ENCODE measurements around the gene ZNF785.

DNA sequence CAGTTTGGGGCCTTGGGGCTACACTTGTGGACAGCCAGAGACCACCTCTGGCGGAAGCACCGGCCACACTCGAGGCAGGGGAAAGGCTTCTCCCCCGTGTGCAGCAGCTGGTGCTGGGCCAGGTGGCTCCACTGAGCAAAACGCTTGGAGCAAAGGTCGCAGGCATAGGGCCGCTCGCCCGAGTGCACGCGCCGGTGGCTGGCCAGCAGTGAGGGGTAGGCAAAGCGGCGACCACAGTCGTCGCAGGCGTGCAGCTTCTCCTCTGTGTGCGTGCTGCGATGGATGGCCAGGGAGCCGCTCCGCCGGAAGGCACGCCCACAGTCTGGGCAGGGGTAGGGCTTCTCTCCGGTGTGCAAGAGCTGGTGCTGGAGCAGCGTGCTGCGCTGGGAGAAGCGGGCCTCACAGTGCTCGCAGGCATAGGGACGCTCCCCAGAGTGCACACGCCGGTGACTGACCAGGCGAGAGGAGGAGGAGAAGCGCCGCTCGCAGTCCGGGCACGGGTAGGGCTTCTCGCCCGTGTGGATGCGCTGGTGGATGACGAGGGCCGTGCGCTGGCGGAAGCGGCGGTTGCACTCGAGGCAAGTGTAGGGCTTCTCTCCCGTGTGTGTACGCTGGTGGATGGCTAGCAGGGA is 18.9 kb upstream of the ZNF785 start:
- TF ChIP-seq, protein P1, sequence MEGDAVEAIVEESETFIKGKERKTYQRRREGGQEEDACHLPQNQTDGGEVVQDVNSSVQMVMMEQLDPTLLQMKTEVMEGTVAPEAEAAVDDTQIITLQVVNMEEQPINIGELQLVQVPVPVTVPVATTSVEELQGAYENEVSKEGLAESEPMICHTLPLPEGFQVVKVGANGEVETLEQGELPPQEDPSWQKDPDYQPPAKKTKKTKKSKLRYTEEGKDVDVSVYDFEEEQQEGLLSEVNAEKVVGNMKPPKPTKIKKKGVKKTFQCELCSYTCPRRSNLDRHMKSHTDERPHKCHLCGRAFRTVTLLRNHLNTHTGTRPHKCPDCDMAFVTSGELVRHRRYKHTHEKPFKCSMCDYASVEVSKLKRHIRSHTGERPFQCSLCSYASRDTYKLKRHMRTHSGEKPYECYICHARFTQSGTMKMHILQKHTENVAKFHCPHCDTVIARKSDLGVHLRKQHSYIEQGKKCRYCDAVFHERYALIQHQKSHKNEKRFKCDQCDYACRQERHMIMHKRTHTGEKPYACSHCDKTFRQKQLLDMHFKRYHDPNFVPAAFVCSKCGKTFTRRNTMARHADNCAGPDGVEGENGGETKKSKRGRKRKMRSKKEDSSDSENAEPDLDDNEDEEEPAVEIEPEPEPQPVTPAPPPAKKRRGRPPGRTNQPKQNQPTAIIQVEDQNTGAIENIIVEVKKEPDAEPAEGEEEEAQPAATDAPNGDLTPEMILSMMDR (IDR thresholded peaks at IDR 0.05; ENCODE audit: insufficient read depth, low read depth, low read length) = no peak
- TF ChIP-seq EZH2 (IDR thresholded peaks at IDR 0.05; ENCODE audit: insufficient read depth, low read length) = no peak

All from astrocyte (in vitro differentiated cells and primary cell).